NCI-H1436 (cell line): ENCODE measurements around the gene PCNX1.
"Not testable (repeated sequence)": the region's sequence is repeated elsewhere in the genome, so short reads cannot be mapped to it uniquely, and the experiment has no call there.

Source experiments
- DNase-seq: peaks from one replicate; lab custom pipeline; 2025; lab: John Stamatoyannopoulos, UW

PCNX1 gene

GRCh38 chr14:70916799-70917198 is 9.5 kb downstream of the PCNX1 start:
- DNase-seq: no peak

GRCh38 chr14:70917633-70918032 is 10.4 kb downstream of the PCNX1 start:
- no peak for DNase-seq

- DNase-seq: no peak
Observed at GRCh38 chr14:70919774-70920173, 12.5 kb downstream of the PCNX1 start.

GRCh38 chr14:70920608-70921007 is 13.3 kb downstream of the PCNX1 start:
- no peak for DNase-seq

GRCh38 chr14:70921669-70922068 is 14.4 kb downstream of the PCNX1 start:
- no peak for DNase-seq

GRCh38 chr14:70924521-70924920 is 17.3 kb downstream of the PCNX1 start:
- no peak for DNase-seq

GRCh38 chr14:70926235-70926830 is 19.1 kb downstream of the PCNX1 start:
- no peak for DNase-seq

GRCh38 chr14:70931008-70931407 is 23.7 kb downstream of the PCNX1 start:
- no peak for DNase-seq

GRCh38 chr14:70934084-70934483 is 26.8 kb downstream of the PCNX1 start:
- DNase-seq: no peak

- DNase-seq: no peak
Observed at GRCh38 chr14:70934502-70935134, 27.4 kb downstream of the PCNX1 start.

- no peak for DNase-seq
Observed at GRCh38 chr14:70935135-70935534, 27.9 kb downstream of the PCNX1 start.

GRCh38 chr14:70939693-70940092 is 32.4 kb downstream of the PCNX1 start:
- DNase-seq: not testable (repeated sequence)

GRCh38 chr14:70941637-70942341 is 34.5 kb downstream of the PCNX1 start:
- DNase-seq: not testable (repeated sequence)

- DNase-seq: no peak
Observed at GRCh38 chr14:70942342-70942706, 35.1 kb downstream of the PCNX1 start.

GRCh38 chr14:70942721-70943120 is 35.5 kb downstream of the PCNX1 start:
- not testable (repeated sequence) for DNase-seq

GRCh38 chr14:70943838-70944237 is 36.6 kb downstream of the PCNX1 start:
- DNase-seq: no peak

- no peak for DNase-seq
Observed at GRCh38 chr14:70947739-70948138, 40.5 kb downstream of the PCNX1 start.

GRCh38 chr14:70952485-70952884 is 45.2 kb downstream of the PCNX1 start:
- no peak for DNase-seq

- DNase-seq: no peak
Observed at GRCh38 chr14:70954068-70954467, 46.8 kb downstream of the PCNX1 start.

GRCh38 chr14:70955543-70956480 is 48.6 kb downstream of the PCNX1 start:
- DNase-seq: no peak

- DNase-seq: no peak
Observed at GRCh38 chr14:70956511-70956910, 49.3 kb downstream of the PCNX1 start.

- DNase-seq: no peak
Observed at GRCh38 chr14:70957710-70958109, 50.5 kb downstream of the PCNX1 start.
